Smooth muscle cell (in vitro differentiated cells): Measurements from ENCODE around the gene ELOVL3. TPM values are rescaled to one million over a fixed set of nuclear protein-coding genes. Genes with fewer than 3 reads are reported as not detected.

ENCODE experiments used
- DNase-seq: peaks from one replicate; lab custom pipeline; 2025; ENCODE audit not compliant: unreplicated experiment; lab: John Stamatoyannopoulos, UW
- H2AFZ ChIP-seq: fragments of 200-600 bp; sonication (generic); 2 replicates; pipeline ENCODE4 v1.6.0; 2016; ENCODE audit warnings: antibody characterized with exemption, low read depth, mild to moderate bottlenecking
- H3F3A ChIP-seq: fragments of 200-600 bp; sonication (generic); 2 replicates; pipeline ENCODE4 v1.6.0; 2017; ENCODE audit warnings: antibody characterized with exemption, low read depth
- H3K27ac ChIP-seq: fragments of 200-600 bp; sonication (generic); 2 replicates; pipeline ENCODE4 v1.5.1; 2016; ENCODE audit warnings: low read depth, mild to moderate bottlenecking
- H3K27me3 ChIP-seq: fragments of 200-600 bp; sonication (generic); 2 replicates; pipeline ENCODE4 v1.6.1; 2016; ENCODE audit warnings: low read depth, mild to moderate bottlenecking
- H3K36me3 ChIP-seq: fragments of 200-600 bp; sonication (generic); 2 replicates; pipeline ENCODE4 v1.5.1; 2016; ENCODE audit warnings: low read depth
- H3K4me1 ChIP-seq: fragments of 200-600 bp; sonication (generic); 2 replicates; pipeline ENCODE4 v1.5.1; 2016; ENCODE audit warnings: low read depth
- H3K4me2 ChIP-seq: fragments of 200-600 bp; sonication (generic); 2 replicates; pipeline ENCODE4 v1.6.0; 2016; ENCODE audit warnings: mild to moderate bottlenecking
- H3K4me3 ChIP-seq: fragments of 200-600 bp; sonication (generic); 2 replicates; pipeline ENCODE4 v1.5.1; 2016; ENCODE audit warnings: mild to moderate bottlenecking
- H3K79me2 ChIP-seq: fragments of 200-600 bp; sonication (generic); 2 replicates; pipeline ENCODE4 v1.6.0; 2016; ENCODE audit warnings: low read depth, mild to moderate bottlenecking
- H3K9ac ChIP-seq: fragments of 200-600 bp; sonication (generic); 2 replicates; pipeline ENCODE4 v1.6.0; 2016; ENCODE audit warnings: low read depth
- H3K9me3 ChIP-seq: fragments of 200-600 bp; sonication (generic); replicated peaks from 2 replicates; pipeline ENCODE4 v1.5.1; 2016; ENCODE audit warnings: low read depth
- H4K20me1 ChIP-seq: fragments of 200-600 bp; sonication (generic); 2 replicates; pipeline ENCODE4 v1.6.0; 2016; ENCODE audit warnings: low read depth
- WGBS: methylation state at CpG from one replicate; pipeline ENCODE4 v1.1.7; 2016; ENCODE audit warnings: low lambda C conversion rate; 5-methylcytosine and 5-hydroxymethylcytosine counted together
- polyA plus RNA-seq: library from polyadenylated mRNA; unstranded; fragments of >200 nt; fragmentation: Nextera tagmentation; extraction: Ambion mirVana; gene quantifications from 2 replicates; pipeline ENCODE4 v1.2.1, GENCODE V29; 2016
- total RNA-seq: library from RNA; depleted of rRNA; stranded (reverse); fragments of >200 nt; gene quantifications from 2 replicates; pipeline ENCODE4 v1.2.3, GENCODE V29; 2014
- TF ChIP-seq, protein P1 (sequence below): fragments of 200-600 bp; sonication (generic); IDR thresholded peaks from 2 replicates; pipeline ENCODE4 v1.5.1; 2017; ENCODE audit warnings: borderline replicate concordance, mild to moderate bottlenecking, antibody characterized with exemption; ENCODE audit not compliant: insufficient read depth, poor library complexity, severe bottlenecking

The ELOVL3 gene
- total and polyA plus RNA-seq, 2 experiments from 2014 or later: 1.2 to 1.5 TPM

GRCh38 chr10:102245082-102245931, 19.2 kb downstream of the ELOVL3 start, which contains the start of gene GBF1:
Gene GBF1 (plus strand): TSS chr10:102245532. CDS start chr10:102258939, 13,407 bp downstream.
- WGBS: under 1% methylated on average over 47 of the region's 47 CpGs
- Histone ChIP-seq H4K20me1 (peaks cover 44% of the 10 kb centered on the region), H3K36me3 (no peaks in the 10 kb centered on the region), H3K4me2 (peak within 1 kb of the TSS; percentile 91), H3K4me3 (peak within 1 kb of the TSS; percentile 80), H3K27ac (peak within 1 kb of the TSS; percentile 88), H3K4me1 (peaks cover 20% of the 10 kb centered on the region), H3F3A (no peaks in the 10 kb centered on the region), H2AFZ (peak within 1 kb of the TSS; percentile 86), H3K9ac (peak within 1 kb of the TSS; percentile 89), H3K9me3 (no peaks in the 10 kb centered on the region), H3K27me3 (peaks cover under 1% of the 10 kb centered on the region), H3K79me2 (peaks cover 48% of the 10 kb centered on the region)
- TF ChIP-seq, protein P1, sequence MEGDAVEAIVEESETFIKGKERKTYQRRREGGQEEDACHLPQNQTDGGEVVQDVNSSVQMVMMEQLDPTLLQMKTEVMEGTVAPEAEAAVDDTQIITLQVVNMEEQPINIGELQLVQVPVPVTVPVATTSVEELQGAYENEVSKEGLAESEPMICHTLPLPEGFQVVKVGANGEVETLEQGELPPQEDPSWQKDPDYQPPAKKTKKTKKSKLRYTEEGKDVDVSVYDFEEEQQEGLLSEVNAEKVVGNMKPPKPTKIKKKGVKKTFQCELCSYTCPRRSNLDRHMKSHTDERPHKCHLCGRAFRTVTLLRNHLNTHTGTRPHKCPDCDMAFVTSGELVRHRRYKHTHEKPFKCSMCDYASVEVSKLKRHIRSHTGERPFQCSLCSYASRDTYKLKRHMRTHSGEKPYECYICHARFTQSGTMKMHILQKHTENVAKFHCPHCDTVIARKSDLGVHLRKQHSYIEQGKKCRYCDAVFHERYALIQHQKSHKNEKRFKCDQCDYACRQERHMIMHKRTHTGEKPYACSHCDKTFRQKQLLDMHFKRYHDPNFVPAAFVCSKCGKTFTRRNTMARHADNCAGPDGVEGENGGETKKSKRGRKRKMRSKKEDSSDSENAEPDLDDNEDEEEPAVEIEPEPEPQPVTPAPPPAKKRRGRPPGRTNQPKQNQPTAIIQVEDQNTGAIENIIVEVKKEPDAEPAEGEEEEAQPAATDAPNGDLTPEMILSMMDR: no peak
- DNase-seq: peak; percentile 77

DNA sequence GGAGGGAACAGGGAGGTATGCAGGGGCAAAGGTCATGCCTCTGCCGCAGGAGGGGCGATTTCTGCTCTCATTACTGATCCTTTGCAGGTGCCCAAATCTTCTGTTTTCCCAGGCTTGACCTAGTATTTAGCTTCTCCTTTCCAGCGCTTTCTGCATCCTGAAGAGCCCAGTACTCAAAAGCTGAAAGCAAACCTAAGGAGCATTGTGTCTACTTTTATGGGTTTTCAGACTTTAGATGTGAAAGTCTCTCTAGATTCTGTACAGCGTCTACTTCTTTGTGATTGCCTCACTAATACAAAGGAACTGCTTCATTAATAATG, 19.8 kb downstream of the ELOVL3 start:
- Histone ChIP-seq H3F3A (no peaks in the 10 kb centered on the region), H2AFZ (no peak overlapping the region), H3K36me3 (no peaks in the 10 kb centered on the region), H3K9me3 (no peaks in the 10 kb centered on the region), H3K4me3 (peak overlapping the region; percentile 80), H3K79me2 (peaks cover 54% of the 10 kb centered on the region), H3K4me1 (peaks cover 20% of the 10 kb centered on the region), H3K9ac (peak overlapping the region; percentile 89), H3K27ac (peak overlapping the region; percentile 88), H3K27me3 (no peaks in the 10 kb centered on the region), H4K20me1 (peaks cover 50% of the 10 kb centered on the region), H3K4me2 (peak overlapping the region; percentile 91)
- 7% methylated on average over 3 of the region's 4 CpGs for WGBS
- TF ChIP-seq, protein P1: no peak
- DNase-seq: no peak

GRCh38 chr10:102246261-102246660, 20.2 kb downstream of the ELOVL3 start:
- H3K4me2 ChIP-seq: peak overlapping the region; percentile 91
- peak overlapping the region; percentile 80 for H3K4me3 ChIP-seq
- H3K79me2 ChIP-seq: peaks cover 58% of the 10 kb centered on the region
- no peaks in the 10 kb centered on the region for H3F3A ChIP-seq
- WGBS: 38% methylated on average over 3 of the region's 3 CpGs
- H3K9me3 ChIP-seq: no peaks in the 10 kb centered on the region
- no peaks in the 10 kb centered on the region for H3K27me3 ChIP-seq
- H3K4me1 ChIP-seq: peaks cover 20% of the 10 kb centered on the region
- H3K9ac ChIP-seq: peak overlapping the region; percentile 89
- DNase-seq: no peak
- peaks cover 54% of the 10 kb centered on the region for H4K20me1 ChIP-seq
- H2AFZ ChIP-seq: no peak overlapping the region
- TF ChIP-seq, protein P1: no peak
- H3K36me3 ChIP-seq: no peaks in the 10 kb centered on the region
- H3K27ac ChIP-seq: peak overlapping the region; percentile 88
